ENCODE results near the gene FAM234B.

The FAM234B gene

GRCh38 chr12:13094367-13094766 lies 50.2 kb downstream of the FAM234B start:
- DNase-seq = no peak

GRCh38 chr12:13095266-13095995 lies 51.2 kb downstream of the FAM234B start:
- no peak for DNase-seq

GRCh38 chr12:13097491-13098011 lies 53.4 kb downstream of the FAM234B start:
- no peak for DNase-seq

- DNase-seq = no peak
Observed at GRCh38 chr12:13099066-13099843, 55.1 kb downstream of the FAM234B start.

- no peak for DNase-seq
Observed at GRCh38 chr12:13099844-13100604, 55.8 kb downstream of the FAM234B start.

GRCh38 chr12:13100605-13100881 lies 56.4 kb downstream of the FAM234B start:
- no peak for DNase-seq

- no peak for DNase-seq
Observed at GRCh38 chr12:13100882-13101769, 56.9 kb downstream of the FAM234B start.

- no peak for DNase-seq
Observed at GRCh38 chr12:13101821-13102375, 57.7 kb downstream of the FAM234B start.

GRCh38 chr12:13102461-13103195 lies 58.4 kb downstream of the FAM234B start:
- DNase-seq = peak in 1 of 2 experiments; percentile 49

GRCh38 chr12:13103391-13104033 lies 59.3 kb downstream of the FAM234B start, which contains the start of gene GSG1:
GSG1 (minus strand) TSS chr12:13103667; CDS start chr12:13103512, 155 bp downstream.
- no peak for DNase-seq

GRCh38 chr12:13104409-13104808 lies 60.2 kb downstream of the FAM234B start:
- no peak for DNase-seq

GRCh38 chr12:13105781-13106180 lies 61.6 kb downstream of the FAM234B start:
- no peak for DNase-seq

- no peak for DNase-seq
Observed at GRCh38 chr12:13106666-13107065, 62.5 kb downstream of the FAM234B start.

GRCh38 chr12:13112968-13113367 lies 68.8 kb downstream of the FAM234B start:
- no peak for DNase-seq

GRCh38 chr12:13114251-13115052 lies 70.3 kb downstream of the FAM234B start:
- DNase-seq = no peak

GRCh38 chr12:13116259-13116658 lies 72.1 kb downstream of the FAM234B start:
- no peak for DNase-seq

- DNase-seq = no peak
Observed at GRCh38 chr12:13117029-13117428, 72.8 kb downstream of the FAM234B start.

- no peak for DNase-seq
Observed at GRCh38 chr12:13119826-13120225, 75.6 kb downstream of the FAM234B start.

GRCh38 chr12:13120413-13120812 lies 76.2 kb downstream of the FAM234B start:
- DNase-seq = no peak

- DNase-seq = no peak
Observed at GRCh38 chr12:13121568-13121967, 77.4 kb downstream of the FAM234B start.
